Suprapubic skin (tissue), 4 donors: ENCODE data around the gene FHOD3. TPM values are rescaled to one million over a fixed set of nuclear protein-coding genes. Genes with fewer than 3 reads are reported as not detected.

Experiments
- DNase-seq, 2 donors: peaks; one replicate each; pipeline ENCODE4 v3.0.0-alpha.2; 2019; ENCODE audit warnings: low spot score in 2 of 2
- H3K27ac ChIP-seq: fragments of 200-600 bp; sonication (generic); one replicate; pipeline ENCODE4 v1.5.1; 2019
- H3K27me3 ChIP-seq: fragments of 200-600 bp; sonication (generic); one replicate; pipeline ENCODE4 v1.5.1; 2019
- H3K36me3 ChIP-seq: fragments of 200-600 bp; sonication (generic); one replicate; pipeline ENCODE4 v1.5.1; 2019
- H3K4me1 ChIP-seq: fragments of 200-600 bp; sonication (generic); one replicate; pipeline ENCODE4 v1.5.1; 2019
- H3K4me3 ChIP-seq: fragments of 200-600 bp; sonication (generic); one replicate; pipeline ENCODE4 v1.5.1; 2019; ENCODE audit warnings: mild to moderate bottlenecking
- H3K9me3 ChIP-seq: fragments of 200-600 bp; sonication (generic); one replicate; pipeline ENCODE4 v1.5.1; 2019
- CTCF ChIP-seq, 2 donors: fragments of 200-600 bp in 1 of 2; fragments of 450-650 bp in 1 of 2; sonication (generic) in 1 of 2; IDR thresholded peaks; one replicate each; pipeline ENCODE4 v1.5.1; 2016 to 2019; ENCODE audit warnings: antibody characterized with exemption in 2 of 2, mild to moderate bottlenecking in 1 of 2, moderate library complexity in 1 of 2
- EP300 ChIP-seq: sonication (generic); formaldehyde crosslinking; IDR thresholded peaks from one replicate; pipeline ENCODE4 v1.6.1; 2017; ENCODE audit warnings: antibody characterized with exemption
- POLR2A ChIP-seq, 2 donors: fragments of 450-650 bp; IDR thresholded peaks; one replicate each; pipeline ENCODE4 v1.6.1; 2017; ENCODE audit warnings: antibody characterized with exemption in 2 of 2, mild to moderate bottlenecking in 2 of 2, moderate library complexity in 2 of 2
- POLR2AphosphoS5 ChIP-seq, 3 donors: sonication (generic); formaldehyde crosslinking; IDR thresholded peaks; one replicate each; pipeline ENCODE4 v1.6.1; 2017; ENCODE audit warnings: antibody characterized with exemption in 3 of 3
- WGBS: methylation state at CpG from one replicate; pipeline ENCODE4 v1.1.5; 2018; 5-methylcytosine and 5-hydroxymethylcytosine counted together
- total RNA-seq, 4 donors: library from RNA; depleted of rRNA; stranded (reverse); fragments of >200 nt; gene quantifications; one replicate each; pipeline ENCODE4 v1.1.0, GENCODE V29; 2016

The FHOD3 gene
- total RNA-seq, 4 donors from 2014 or later, result 5.8 to 18.7 (median 15.5) TPM

GRCh38 chr18:36496022-36496421, 198.5 kb downstream of the FHOD3 start:
- DNase-seq, result no peak
- H3K4me1 ChIP-seq, result no peaks in the 10 kb centered on the region
- no peaks in the 10 kb centered on the region for H3K27me3 ChIP-seq
- no peaks in the 10 kb centered on the region for H3K36me3 ChIP-seq
- no peaks in the 10 kb centered on the region for H3K9me3 ChIP-seq
- no peak for TF ChIP-seq POLR2A (IDR thresholded peaks at IDR 0.05)
- TF ChIP-seq EP300, result no peak
- TF ChIP-seq CTCF (IDR thresholded peaks at IDR 0.05), result no peak
- no peak for TF ChIP-seq POLR2AphosphoS5 (IDR thresholded peaks at IDR 0.05)
- H3K4me3 ChIP-seq, result no peak overlapping the region
- no peak overlapping the region for H3K27ac ChIP-seq

- no peaks in the 10 kb centered on the region for H3K27me3 ChIP-seq
- H3K4me1 ChIP-seq, result no peaks in the 10 kb centered on the region
- no peaks in the 10 kb centered on the region for H3K9me3 ChIP-seq
- H3K4me3 ChIP-seq, result no peak overlapping the region
- H3K27ac ChIP-seq, result no peak overlapping the region
- TF ChIP-seq CTCF (IDR thresholded peaks at IDR 0.05) (no peak), POLR2A (IDR thresholded peaks at IDR 0.05) (no peak), EP300 (no peak), POLR2AphosphoS5 (IDR thresholded peaks at IDR 0.05) (no peak)
- H3K36me3 ChIP-seq, result no peaks in the 10 kb centered on the region
- WGBS, result 69% methylated on average over 3 of the region's 3 CpGs
- no peak for DNase-seq
Measured at GRCh38 chr18:36499938-36500337, 202.4 kb downstream of the FHOD3 start.

- no peak overlapping the region for H3K4me3 ChIP-seq
- H3K9me3 ChIP-seq, result no peaks in the 10 kb centered on the region
- no peak overlapping the region for H3K27ac ChIP-seq
- TF ChIP-seq EP300 (no peak), CTCF (IDR thresholded peaks at IDR 0.05) (no peak), POLR2AphosphoS5 (IDR thresholded peaks at IDR 0.05) (no peak), POLR2A (IDR thresholded peaks at IDR 0.05) (no peak)
- WGBS, result 65% methylated on average over 2 of the region's 2 CpGs
- no peaks in the 10 kb centered on the region for H3K4me1 ChIP-seq
- no peak for DNase-seq
- H3K36me3 ChIP-seq, result no peaks in the 10 kb centered on the region
- no peaks in the 10 kb centered on the region for H3K27me3 ChIP-seq
Measured at GRCh38 chr18:36501100-36501499, 203.6 kb downstream of the FHOD3 start.

GRCh38 chr18:36503477-36503876, 206.0 kb downstream of the FHOD3 start:
- H3K4me1 ChIP-seq, result no peaks in the 10 kb centered on the region
- TF ChIP-seq EP300, result no peak
- no peak for TF ChIP-seq POLR2A (IDR thresholded peaks at IDR 0.05)
- TF ChIP-seq POLR2AphosphoS5 (IDR thresholded peaks at IDR 0.05), result no peak
- TF ChIP-seq CTCF (IDR thresholded peaks at IDR 0.05), result no peak
- no peak overlapping the region for H3K4me3 ChIP-seq
- H3K27ac ChIP-seq, result no peak overlapping the region
- 91% methylated on average over 3 of the region's 3 CpGs for WGBS
- no peaks in the 10 kb centered on the region for H3K36me3 ChIP-seq
- no peaks in the 10 kb centered on the region for H3K9me3 ChIP-seq
- no peaks in the 10 kb centered on the region for H3K27me3 ChIP-seq
- no peak for DNase-seq

- no peaks in the 10 kb centered on the region for H3K27me3 ChIP-seq
- no peaks in the 10 kb centered on the region for H3K4me1 ChIP-seq
- DNase-seq, result no peak
- WGBS, result 81% methylated on average over 2 of the region's 2 CpGs
- no peaks in the 10 kb centered on the region for H3K9me3 ChIP-seq
- no peak overlapping the region for H3K4me3 ChIP-seq
- TF ChIP-seq CTCF (IDR thresholded peaks at IDR 0.05) (no peak), EP300 (no peak), POLR2A (IDR thresholded peaks at IDR 0.05) (no peak), POLR2AphosphoS5 (IDR thresholded peaks at IDR 0.05) (no peak)
- no peaks in the 10 kb centered on the region for H3K36me3 ChIP-seq
- no peak overlapping the region for H3K27ac ChIP-seq
Measured at GRCh38 chr18:36504928-36505327, 207.4 kb downstream of the FHOD3 start.
